Peyer's patch (tissue), 4 donors: ENCODE measurements around the gene IGF2BP2. TPM values are rescaled to one million over a fixed set of nuclear protein-coding genes. Genes with fewer than 3 reads are reported as not detected.
"Not testable (repeated sequence)": the region's sequence is repeated elsewhere in the genome, so short reads cannot be mapped to it uniquely, and the experiment has no call there.

Experiments used
- DNase-seq, 3 donors: peaks; one replicate each; pipeline ENCODE4 v3.0.0-alpha.2; 2017 to 2019
- H3K27ac ChIP-seq, 4 donors: fragments of 200-600 bp; sonication (generic); one replicate each; pipeline ENCODE4 v1.5.1; 2016 to 2019
- H3K27me3 ChIP-seq, 2 donors: fragments of 200-600 bp; sonication (generic); one replicate each; pipeline ENCODE4 v1.5.1; 2019
- H3K36me3 ChIP-seq, 3 donors: fragments of 200-600 bp; sonication (generic); one replicate each; pipeline ENCODE4 v1.5.1; 2016 to 2019
- H3K4me1 ChIP-seq, 4 donors: fragments of 200-600 bp; sonication (generic); one replicate each; pipeline ENCODE4 v1.5.1; 2016 to 2019
- H3K4me3 ChIP-seq, 4 donors: fragments of 200-600 bp; sonication (generic); 1 replicate in 3 of 4; 2 replicates in 1 of 4; pipeline ENCODE4 v1.5.1; 2016 to 2019; ENCODE audit warnings: mild to moderate bottlenecking in 1 of 4
- H3K9me3 ChIP-seq, 4 donors: fragments of 200-600 bp; sonication (generic); one replicate each; pipeline ENCODE4 v1.5.1; 2016 to 2019; ENCODE audit warnings: mild to moderate bottlenecking in 1 of 4
- CTCF ChIP-seq, 6 experiments: fragments of 450-650 bp in 4 of 6; fragments of 200-600 bp in 2 of 6; sonication (generic) in 1 of 6; IDR thresholded peaks; one replicate each; pipeline ENCODE4 v1.5.1; 2017 to 2019; ENCODE audit warnings: antibody characterized with exemption in 6 of 6, mild to moderate bottlenecking in 3 of 6, moderate library complexity in 1 of 6
- POLR2A ChIP-seq, 2 donors: fragments of 450-650 bp; IDR thresholded peaks; one replicate each; pipeline ENCODE4 v1.5.1; 2017; ENCODE audit warnings: antibody characterized with exemption in 2 of 2, mild to moderate bottlenecking in 2 of 2, moderate library complexity in 2 of 2
- total RNA-seq, 4 donors: library from RNA; depleted of rRNA; stranded (reverse); fragments of >200 nt; gene quantifications; one replicate each; pipeline ENCODE4 v1.1.0, GENCODE V29; 2016

IGF2BP2 gene
- total RNA-seq, 4 donors from 2014 or later, result 61.9 to 116 (median 99.8) TPM

- DNase-seq, result no peak
Measured at GRCh38 chr3:185778821-185779220, 46.0 kb downstream of the IGF2BP2 start.

DNA sequence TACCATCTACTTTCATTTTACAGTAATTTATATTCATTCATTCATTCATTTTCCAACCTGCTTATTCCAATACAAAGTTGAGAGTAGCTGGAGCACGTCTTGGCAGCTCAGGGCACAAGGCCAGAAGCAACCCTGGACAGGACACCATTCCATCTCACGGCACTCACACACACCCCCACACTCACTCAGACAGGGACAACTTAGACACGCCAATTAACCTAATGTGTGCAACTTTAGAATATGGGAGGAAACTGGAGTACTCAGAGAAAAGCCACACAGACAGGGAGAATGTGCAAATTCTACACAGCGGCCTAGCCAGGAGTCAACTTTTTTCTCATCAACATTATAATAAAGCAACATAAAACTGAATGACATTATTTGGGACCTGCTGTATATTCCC lies 46.7 kb downstream of the IGF2BP2 start:
- DNase-seq, result no peak
- no peak overlapping the region for H3K4me3 ChIP-seq
- TF ChIP-seq CTCF (IDR thresholded peaks at IDR 0.05) (no peak), POLR2A (IDR thresholded peaks at IDR 0.05) (no peak)
- H3K36me3 ChIP-seq, result no peaks in the 10 kb centered on the region
- H3K9me3 ChIP-seq, result no peaks in the 10 kb centered on the region
- peaks cover 0 to 6% (median 0%) of the 10 kb centered on the region in 4 donors for H3K4me1 ChIP-seq
- no peaks in the 10 kb centered on the region for H3K27me3 ChIP-seq
- no peak overlapping the region for H3K27ac ChIP-seq

More at GRCh38 chr3:185778821-185779220, 46.0 kb downstream of the IGF2BP2 start:
- Histone ChIP-seq H3K27ac (no peak overlapping the region), H3K36me3 (no peaks in the 10 kb centered on the region), H3K4me3 (no peak overlapping the region), H3K27me3 (no peaks in the 10 kb centered on the region), H3K9me3 (no peaks in the 10 kb centered on the region), H3K4me1 (peaks cover 0 to 6% (median 0%) of the 10 kb centered on the region in 4 donors)
- TF ChIP-seq POLR2A (IDR thresholded peaks at IDR 0.05) (no peak), CTCF (IDR thresholded peaks at IDR 0.05) (no peak)

DNA sequence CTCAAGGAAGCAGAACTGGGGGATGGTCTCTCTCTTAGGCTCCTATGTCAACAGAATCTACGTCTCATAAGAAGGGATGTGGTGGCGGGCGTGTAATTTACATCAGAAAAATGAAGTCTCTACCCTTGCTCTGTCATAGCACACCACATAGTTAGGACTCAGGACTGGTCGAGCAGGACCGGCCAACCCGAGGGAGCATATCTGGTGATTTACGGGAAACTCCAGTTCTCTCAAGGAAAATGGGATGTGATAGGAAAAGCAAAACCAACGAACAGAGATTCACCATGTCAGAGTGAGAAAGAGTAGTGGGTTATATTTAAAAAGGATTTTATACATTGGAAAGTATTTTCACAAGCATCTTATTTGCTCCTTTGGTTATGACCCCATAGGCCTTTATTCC lies 54.7 kb downstream of the IGF2BP2 start:
- H3K4me1 ChIP-seq, result peaks cover 0 to 8% (median 0%) of the 10 kb centered on the region in 4 donors
- H3K27me3 ChIP-seq, result no peaks in the 10 kb centered on the region
- H3K27ac ChIP-seq, result no peak overlapping the region
- no peaks in the 10 kb centered on the region for H3K9me3 ChIP-seq
- H3K36me3 ChIP-seq, result no peaks in the 10 kb centered on the region
- TF ChIP-seq POLR2A (IDR thresholded peaks at IDR 0.05) (no peak), CTCF (IDR thresholded peaks at IDR 0.05) (no peak)
- no peak for DNase-seq
- no peak overlapping the region for H3K4me3 ChIP-seq

DNA sequence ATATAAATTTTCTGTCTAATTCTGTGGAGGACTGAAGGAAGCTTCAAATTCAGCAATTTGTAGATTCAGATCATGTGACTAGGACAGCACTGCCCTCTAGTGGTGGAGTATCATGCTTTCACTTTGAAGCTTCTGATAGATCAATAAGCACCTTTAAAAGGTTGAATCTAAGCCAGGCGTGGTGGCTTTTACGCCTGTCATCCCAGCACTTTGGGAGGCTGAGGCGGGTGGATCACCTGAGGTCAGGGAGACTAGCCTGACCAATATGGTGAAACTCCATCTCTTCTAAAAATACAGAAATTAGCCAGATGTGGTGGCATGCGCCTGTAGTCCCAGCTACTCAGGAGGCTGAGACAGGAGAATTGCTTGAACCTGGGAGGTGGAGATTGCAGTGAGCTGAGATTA lies 56.3 kb downstream of the IGF2BP2 start:
- not testable (repeated sequence) for H3K27ac ChIP-seq, H3K4me3 ChIP-seq, H3K36me3 ChIP-seq, H3K27me3 ChIP-seq, H3K9me3 ChIP-seq
- peaks cover 0 to 10% (median 0%) of the 10 kb centered on the region in 4 donors for H3K4me1 ChIP-seq
- TF ChIP-seq CTCF (IDR thresholded peaks at IDR 0.05), result peak; percentile 36 to 79 (median 72)
- peak in 2 of 3 donors; percentile 43 to 83 for DNase-seq

GRCh38 chr3:185767002-185767688 lies 57.7 kb downstream of the IGF2BP2 start:
- Histone ChIP-seq H3K4me3 (no peak overlapping the region), H3K36me3 (no peaks in the 10 kb centered on the region), H3K27ac (peak overlapping the region in 1 of 4 donors; percentile 4), H3K9me3 (no peaks in the 10 kb centered on the region), H3K27me3 (no peaks in the 10 kb centered on the region), H3K4me1 (peaks cover 0 to 10% (median 0%) of the 10 kb centered on the region in 4 donors)
- TF ChIP-seq POLR2A (IDR thresholded peaks at IDR 0.05), result no peak
- no peak for TF ChIP-seq CTCF (IDR thresholded peaks at IDR 0.05)
- DNase-seq, result no peak
